Endothelial cell (in vitro differentiated cells): ENCODE measurements around the gene PDCD6IP. TPM values are rescaled to one million over a fixed set of nuclear protein-coding genes. Genes with fewer than 3 reads are reported as not detected.

Experiments used
- DNase-seq: peaks from one replicate; pipeline ENCODE4 v3.0.0; 2021; ENCODE audit warnings: low spot score
- H3K27ac Mint-ChIP-seq: one replicate; pipeline ENCODE4 v1.8.0; 2021; ENCODE audit warnings: mixed read lengths, inconsistent platforms; ENCODE audit not compliant: unreplicated experiment
- H3K27me3 Mint-ChIP-seq: one replicate; pipeline ENCODE4 v1.8.0; 2021; ENCODE audit warnings: mild to moderate bottlenecking, moderate library complexity, mixed read lengths, inconsistent platforms; ENCODE audit not compliant: unreplicated experiment
- H3K36me3 Mint-ChIP-seq: one replicate; pipeline ENCODE4 v1.8.0; 2021; ENCODE audit warnings: mild to moderate bottlenecking, low read depth, mixed read lengths, inconsistent platforms; ENCODE audit not compliant: unreplicated experiment
- H3K4me1 Mint-ChIP-seq: one replicate; pipeline ENCODE4 v1.8.0; 2021; ENCODE audit warnings: mild to moderate bottlenecking, mixed read lengths, inconsistent platforms; ENCODE audit not compliant: unreplicated experiment
- H3K4me3 Mint-ChIP-seq: one replicate; pipeline ENCODE4 v1.8.0; 2021; ENCODE audit warnings: mild to moderate bottlenecking, mixed read lengths, inconsistent platforms; ENCODE audit not compliant: unreplicated experiment
- H3K9me3 Mint-ChIP-seq: one replicate; pipeline ENCODE4 v1.8.0; 2021; ENCODE audit warnings: mixed read lengths, inconsistent platforms; ENCODE audit not compliant: unreplicated experiment
- CTCF ChIP-seq: fragments of 200-600 bp; sonication (generic); IDR thresholded peaks from one replicate; pipeline ENCODE4 v1.5.0; 2021; ENCODE audit warnings: antibody characterized with exemption; ENCODE audit not compliant: unreplicated experiment
- total RNA-seq: library from RNA; stranded (reverse); fragmentation: NEBNext Ultra II Directional; extraction: Animal tissue kit (Norgen Biotek cat#: 25700); gene quantifications from one replicate; pipeline ENCODE4 v1.2.1, GENCODE V29; 2021; ENCODE audit not compliant: unreplicated experiment

The PDCD6IP gene
- total RNA-seq, 1 donor from 2014 or later = 218 TPM

- no peak for TF ChIP-seq CTCF
- H3K4me3 Mint-ChIP-seq = peak overlapping the region; percentile 52
- no peak overlapping the region for H3K27ac Mint-ChIP-seq
- no peak for DNase-seq
- peaks cover 10% of the 10 kb centered on the region for H3K27me3 Mint-ChIP-seq
- no peaks in the 10 kb centered on the region for H3K9me3 Mint-ChIP-seq
- H3K36me3 Mint-ChIP-seq = peaks cover 43% of the 10 kb centered on the region
- H3K4me1 Mint-ChIP-seq = peaks cover 41% of the 10 kb centered on the region
Observed at GRCh38 chr3:33803894-33804526, 5.6 kb downstream of the PDCD6IP start.

- no peak for DNase-seq
- H3K27me3 Mint-ChIP-seq = peaks cover 4% of the 10 kb centered on the region
- H3K4me1 Mint-ChIP-seq = peaks cover 40% of the 10 kb centered on the region
- no peak overlapping the region for H3K4me3 Mint-ChIP-seq
- H3K36me3 Mint-ChIP-seq = peaks cover 33% of the 10 kb centered on the region
- no peaks in the 10 kb centered on the region for H3K9me3 Mint-ChIP-seq
- H3K27ac Mint-ChIP-seq = peak overlapping the region; percentile 76
- TF ChIP-seq CTCF = no peak
Observed at GRCh38 chr3:33807191-33807590, 8.8 kb downstream of the PDCD6IP start.

GRCh38 chr3:33808559-33808958 is 10.1 kb downstream of the PDCD6IP start:
- Mint-ChIP-seq H3K27ac (peak overlapping the region; percentile 33), H3K4me3 (peak overlapping the region; percentile 18), H3K9me3 (no peaks in the 10 kb centered on the region), H3K4me1 (peaks cover 38% of the 10 kb centered on the region), H3K27me3 (peaks cover 4% of the 10 kb centered on the region), H3K36me3 (peaks cover 27% of the 10 kb centered on the region)
- no peak for DNase-seq
- TF ChIP-seq CTCF = no peak

- Mint-ChIP-seq H3K9me3 (no peaks in the 10 kb centered on the region), H3K27ac (no peak overlapping the region), H3K4me3 (no peak overlapping the region), H3K27me3 (peaks cover 4% of the 10 kb centered on the region), H3K36me3 (peaks cover 15% of the 10 kb centered on the region), H3K4me1 (peaks cover 33% of the 10 kb centered on the region)
- no peak for DNase-seq
- TF ChIP-seq CTCF = no peak
Observed at GRCh38 chr3:33810545-33810944, 12.1 kb downstream of the PDCD6IP start.

GRCh38 chr3:33821989-33822388 is 23.6 kb downstream of the PDCD6IP start:
- Mint-ChIP-seq H3K36me3 (peaks cover 11% of the 10 kb centered on the region), H3K4me1 (no peaks in the 10 kb centered on the region), H3K4me3 (no peak overlapping the region), H3K27ac (no peak overlapping the region), H3K9me3 (no peaks in the 10 kb centered on the region), H3K27me3 (no peaks in the 10 kb centered on the region)
- no peak for TF ChIP-seq CTCF
- DNase-seq = no peak
